Sigmoid colon (tissue), 4 donors: Measurements from ENCODE around the gene STOML1.

Experiments
- EP300 ChIP-seq, 4 donors: sonication (generic); formaldehyde crosslinking; IDR thresholded peaks; one replicate each; pipeline ENCODE4 v1.6.1; 2017; ENCODE audit warnings: antibody characterized with exemption in 4 of 4
- TF ChIP-seq, protein P1 (sequence below), 4 experiments: fragments of 450-650 bp in 3 of 4; fragments of 200-600 bp in 1 of 4; IDR thresholded peaks; one replicate each; pipeline ENCODE4 v1.5.1; 2016 to 2019; ENCODE audit warnings: antibody characterized with exemption in 4 of 4, mild to moderate bottlenecking in 3 of 4, moderate library complexity in 2 of 4

DNA sequence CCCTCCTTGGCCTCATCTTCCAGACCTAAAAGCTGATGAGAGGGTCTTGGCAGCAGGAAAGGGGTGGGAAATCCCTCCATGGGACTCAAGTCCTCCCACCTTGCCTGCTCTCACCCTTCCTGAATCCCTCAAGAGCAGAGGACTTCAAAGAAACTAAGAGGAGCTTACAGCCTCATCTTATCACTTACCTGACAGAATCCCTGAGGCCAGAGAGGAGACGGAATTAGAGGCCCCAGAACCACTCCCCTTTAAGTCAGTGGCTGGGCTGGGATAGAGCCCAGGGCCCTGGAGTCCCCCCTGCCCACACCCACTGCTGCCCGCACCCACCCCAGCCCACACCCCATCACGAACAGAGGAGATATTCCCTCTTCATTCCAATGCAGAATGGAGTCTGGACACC lies 50.6 kb downstream of the STOML1 start:
- TF ChIP-seq, protein P1, sequence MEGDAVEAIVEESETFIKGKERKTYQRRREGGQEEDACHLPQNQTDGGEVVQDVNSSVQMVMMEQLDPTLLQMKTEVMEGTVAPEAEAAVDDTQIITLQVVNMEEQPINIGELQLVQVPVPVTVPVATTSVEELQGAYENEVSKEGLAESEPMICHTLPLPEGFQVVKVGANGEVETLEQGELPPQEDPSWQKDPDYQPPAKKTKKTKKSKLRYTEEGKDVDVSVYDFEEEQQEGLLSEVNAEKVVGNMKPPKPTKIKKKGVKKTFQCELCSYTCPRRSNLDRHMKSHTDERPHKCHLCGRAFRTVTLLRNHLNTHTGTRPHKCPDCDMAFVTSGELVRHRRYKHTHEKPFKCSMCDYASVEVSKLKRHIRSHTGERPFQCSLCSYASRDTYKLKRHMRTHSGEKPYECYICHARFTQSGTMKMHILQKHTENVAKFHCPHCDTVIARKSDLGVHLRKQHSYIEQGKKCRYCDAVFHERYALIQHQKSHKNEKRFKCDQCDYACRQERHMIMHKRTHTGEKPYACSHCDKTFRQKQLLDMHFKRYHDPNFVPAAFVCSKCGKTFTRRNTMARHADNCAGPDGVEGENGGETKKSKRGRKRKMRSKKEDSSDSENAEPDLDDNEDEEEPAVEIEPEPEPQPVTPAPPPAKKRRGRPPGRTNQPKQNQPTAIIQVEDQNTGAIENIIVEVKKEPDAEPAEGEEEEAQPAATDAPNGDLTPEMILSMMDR (IDR thresholded peaks at IDR 0.05), result no peak
- TF ChIP-seq EP300 (IDR thresholded peaks at IDR 0.05), result no peak
